Activated CD8-positive, alpha-beta T cell treated with anti-CD3 and anti-CD28 coated beads for 36 hours (primary cell): ENCODE data around the gene PNMA1. TPM values are rescaled to one million over a fixed set of nuclear protein-coding genes. Genes with fewer than 3 reads are reported as not detected.

Source experiments
- ATAC-seq: fragments of 200-7000 bp; cut with Tn5 transposase; one replicate; pipeline ENCODE4 v1.10.0; 2021; ENCODE audit warnings: mild to moderate bottlenecking, moderate library complexity
- CTCF ChIA-PET: fragments of 350-600 bp; sonication (Branson Sonifier 250); formaldehyde crosslinking; loops from one replicate; lab custom pipeline; 2021; ENCODE audit warnings: antibody characterized with exemption; lab: Charles Lee
- POLR2A ChIA-PET: fragments of 350-600 bp; sonication (Branson Sonifier 250); formaldehyde crosslinking; loops from one replicate; lab custom pipeline; 2021; ENCODE audit warnings: antibody characterized with exemption; lab: Charles Lee
- DNase-seq: peaks from one replicate; pipeline ENCODE4 v3.0.0-alpha.2; 2020
- H3K27ac Mint-ChIP-seq: one replicate; pipeline ENCODE4 v1.8.0; 2021; ENCODE audit warnings: mild to moderate bottlenecking, mixed read lengths
- H3K27me3 Mint-ChIP-seq: one replicate; pipeline ENCODE4 v1.8.0; 2021; ENCODE audit warnings: mixed read lengths
- H3K36me3 Mint-ChIP-seq: one replicate; pipeline ENCODE4 v1.8.0; 2021; ENCODE audit warnings: low read depth, mixed read lengths
- H3K4me1 Mint-ChIP-seq: one replicate; pipeline ENCODE4 v1.8.0; 2021; ENCODE audit warnings: low read depth, mixed read lengths
- H3K4me3 Mint-ChIP-seq: one replicate; pipeline ENCODE4 v1.8.0; 2021; ENCODE audit warnings: mild to moderate bottlenecking, moderate library complexity, mixed read lengths
- H3K9me3 Mint-ChIP-seq: one replicate; pipeline ENCODE4 v1.8.0; 2021; ENCODE audit warnings: mixed read lengths
- CTCF ChIP-seq: fragments of 200-600 bp; IDR thresholded peaks from one replicate; pipeline ENCODE4 v1.8.0; 2022; ENCODE audit warnings: antibody characterized with exemption, mild to moderate bottlenecking
- intact Hi-C: fragments of 100-400 bp; cut with micrococcal nuclease; formaldehyde crosslinking; loops from one replicate; pipeline ENCODE4 v1.10.0; 2022
- total RNA-seq, 2 experiments: library from RNA; stranded (reverse); gene quantifications; one replicate each; pipeline ENCODE4 v1.2.3, GENCODE V29; 2021

Gene PNMA1
- total RNA-seq, 2 experiments from 2014 or later = 22.9 to 24.1 TPM

- H3K36me3 Mint-ChIP-seq = peaks cover 69% of the 10 kb centered on the region
Measured at GRCh38 chr14:73724696-73725095, 10.5 kb upstream of the PNMA1 start.

GRCh38 chr14:73723797-73724661, 9.8 kb upstream of the PNMA1 start:
- intact Hi-C loops = no loop called here
- peak overlapping the region; percentile 81 for H3K27ac Mint-ChIP-seq
- H3K9me3 Mint-ChIP-seq = no peaks in the 10 kb centered on the region
- no peak overlapping the region for H3K4me3 Mint-ChIP-seq
- no peak for ATAC-seq
- CTCF ChIA-PET = interaction anchor here (0.7 to 1.5 kb wide), 5 partner anchors 9 to 144 kb away, joined by 3 to 4 read pairs (median 3); partner anchors contain the start of gene PNMA1
- DNase-seq = no peak
- no peaks in the 10 kb centered on the region for H3K27me3 Mint-ChIP-seq
- peaks cover 69% of the 10 kb centered on the region for H3K36me3 Mint-ChIP-seq
- TF ChIP-seq CTCF = no peak
- peaks cover 28% of the 10 kb centered on the region for H3K4me1 Mint-ChIP-seq
- POLR2A ChIA-PET = interaction anchor here (1.0 to 1.9 kb wide), 3 partner anchors 11 to 61 kb away, joined by 3 to 5 read pairs (median 4); no protein-coding TSS in a partner anchor

More at GRCh38 chr14:73724696-73725095, 10.5 kb upstream of the PNMA1 start:
- ChIA-PET CTCF (interaction anchor here (1.1 to 6.5 kb wide), 4 partner anchors 8 to 143 kb away, joined by 3 to 140 read pairs (median 18); partner anchors contain the start of gene PNMA1), POLR2A (interaction anchor here (1.6 to 1.9 kb wide), 2 partner anchors 11 to 17 kb away, joined by 4 to 5 read pairs; no protein-coding TSS in a partner anchor)
- ATAC-seq (no peak), DNase-seq (no peak)
- H3K9me3 Mint-ChIP-seq = no peaks in the 10 kb centered on the region
- H3K27ac Mint-ChIP-seq = peak overlapping the region; percentile 81
- intact Hi-C loops = no loop called here
- peaks cover 31% of the 10 kb centered on the region for H3K4me1 Mint-ChIP-seq
- TF ChIP-seq CTCF = no peak
- H3K27me3 Mint-ChIP-seq = no peaks in the 10 kb centered on the region
- no peak overlapping the region for H3K4me3 Mint-ChIP-seq

- peaks cover 21% of the 10 kb centered on the region for H3K4me1 Mint-ChIP-seq
Measured at GRCh38 chr14:73723406-73723796, 9.2 kb upstream of the PNMA1 start.

GRCh38 chr14:73722581-73722980, 8.4 kb upstream of the PNMA1 start:
- no peak for ATAC-seq
- Mint-ChIP-seq H3K4me3 (no peak overlapping the region), H3K27me3 (no peaks in the 10 kb centered on the region), H3K36me3 (peaks cover 61% of the 10 kb centered on the region), H3K27ac (peak overlapping the region; percentile 46), H3K9me3 (no peaks in the 10 kb centered on the region), H3K4me1 (peaks cover 19% of the 10 kb centered on the region)
- CTCF ChIA-PET = interaction anchor here (1.5 kb wide), 1 partner anchor 55 kb away, joined by 3 read pairs; no protein-coding TSS in a partner anchor
- intact Hi-C loops = no loop called here
- POLR2A ChIA-PET = interaction anchor here (1.2 kb wide), 1 partner anchor 12 kb away, joined by 5 read pairs; no protein-coding TSS in a partner anchor
- no peak for DNase-seq
- no peak for TF ChIP-seq CTCF

More at GRCh38 chr14:73723406-73723796, 9.2 kb upstream of the PNMA1 start:
- Mint-ChIP-seq H3K27me3 (no peaks in the 10 kb centered on the region), H3K36me3 (peaks cover 64% of the 10 kb centered on the region), H3K9me3 (no peaks in the 10 kb centered on the region), H3K4me3 (no peak overlapping the region), H3K27ac (peak overlapping the region; percentile 81)
- DNase-seq (no peak), ATAC-seq (no peak)
- no peak for TF ChIP-seq CTCF
- ChIA-PET POLR2A (interaction anchor here (1.0 to 1.6 kb wide), 3 partner anchors 10 to 62 kb away, joined by 3 to 5 read pairs (median 4); no protein-coding TSS in a partner anchor), CTCF (interaction anchor here (0.7 to 1.5 kb wide), 4 partner anchors 10 to 144 kb away, joined by 3 read pairs; no protein-coding TSS in a partner anchor)
- intact Hi-C loops = no loop called here
